MM.1S (cell line): ENCODE measurements around the gene EN1.

ENCODE experiments used
- DNase-seq: peaks from one replicate; pipeline ENCODE4 v3.0.0-alpha.2; 2015
- H2AFZ ChIP-seq: fragments of 300-600 bp; sonication (generic); 2 replicates; pipeline ENCODE4 v1.6.0; 2016; ENCODE audit warnings: antibody characterized with exemption, low read length
- H3F3A ChIP-seq: fragments of 300-600 bp; sonication (generic); 2 replicates; pipeline ENCODE4 v1.6.1; 2016; ENCODE audit warnings: mild to moderate bottlenecking, antibody characterized with exemption, low read length, moderate library complexity, mixed read lengths; ENCODE audit not compliant: insufficient read depth
- H3K27ac ChIP-seq: fragments of 300-600 bp; sonication (generic); 2 replicates; pipeline ENCODE4 v1.5.1; 2016; ENCODE audit warnings: mild to moderate bottlenecking, low read length
- H3K27me3 ChIP-seq: fragments of 300-600 bp; sonication (generic); replicated peaks from 2 replicates; pipeline ENCODE4 v1.6.0; 2016; ENCODE audit warnings: low read length; ENCODE audit not compliant: insufficient read depth
- H3K36me3 ChIP-seq: fragments of 300-600 bp; sonication (generic); replicated peaks from 2 replicates; pipeline ENCODE4 v1.6.1; 2016; ENCODE audit warnings: mild to moderate bottlenecking, low read length, mixed read lengths; ENCODE audit not compliant: insufficient read depth
- H3K4me1 ChIP-seq: fragments of 300-600 bp; sonication (generic); 2 replicates; pipeline ENCODE4 v1.6.1; 2016; ENCODE audit warnings: low read length, mixed read lengths
- H3K4me2 ChIP-seq: fragments of 300-600 bp; sonication (generic); 2 replicates; pipeline ENCODE4 v1.6.0; 2016; ENCODE audit warnings: low read depth, low read length
- H3K4me3 ChIP-seq: fragments of 300-600 bp; sonication (generic); 2 replicates; pipeline ENCODE4 v1.5.1; 2016; ENCODE audit warnings: low read length, mixed read lengths
- H3K79me2 ChIP-seq: fragments of 300-600 bp; sonication (generic); 2 replicates; pipeline ENCODE4 v1.6.1; 2016; ENCODE audit warnings: mixed run types, low read length, mixed read lengths
- H3K9ac ChIP-seq: fragments of 300-600 bp; sonication (generic); 2 replicates; pipeline ENCODE4 v1.6.1; 2016; ENCODE audit warnings: low read length, mixed read lengths
- H3K9me2 ChIP-seq: fragments of 300-600 bp; sonication (generic); replicated peaks from 2 replicates; pipeline ENCODE4 v1.6.1; 2016; ENCODE audit warnings: mild to moderate bottlenecking, low read length, mixed read lengths; ENCODE audit not compliant: insufficient read depth
- H3K9me3 ChIP-seq: fragments of 300-600 bp; sonication (generic); replicated peaks from 2 replicates; pipeline ENCODE4 v1.6.1; 2016; ENCODE audit warnings: mild to moderate bottlenecking, low read length, mixed read lengths; ENCODE audit not compliant: insufficient read depth
- H4K20me1 ChIP-seq: fragments of 300-600 bp; sonication (generic); 2 replicates; pipeline ENCODE4 v1.6.1; 2016; ENCODE audit warnings: mild to moderate bottlenecking, low read length, moderate library complexity, mixed read lengths; ENCODE audit not compliant: insufficient read depth
- EZH2 ChIP-seq: fragments of 300-600 bp; sonication (generic); optimal IDR thresholded peaks from 2 replicates; pipeline ENCODE3; 2017; ENCODE audit warnings: low read depth, mild to moderate bottlenecking, antibody characterized with exemption, low read length, mixed read lengths
- EZH2phosphoT487 ChIP-seq: fragments of 300-600 bp; sonication (generic); IDR thresholded peaks from 2 replicates; pipeline ENCODE4 v1.6.1; 2018; ENCODE audit warnings: antibody characterized with exemption, low read length
- TF ChIP-seq, protein P1 (sequence below): fragments of 300-600 bp; sonication (generic); IDR thresholded peaks from 2 replicates; pipeline ENCODE4 v1.5.1; 2016; ENCODE audit warnings: antibody characterized with exemption, low read length, mixed read lengths

Gene EN1

GRCh38 chr2:118874324-118874723 is 26.9 kb upstream of the EN1 start:
- Histone ChIP-seq H3K9ac (no peak overlapping the region), H3K9me3 (no peaks in the 10 kb centered on the region), H3F3A (no peaks in the 10 kb centered on the region), H3K27me3 (no peaks in the 10 kb centered on the region), H3K9me2 (no peaks in the 10 kb centered on the region), H4K20me1 (no peaks in the 10 kb centered on the region), H3K36me3 (no peaks in the 10 kb centered on the region), H2AFZ (no peak overlapping the region), H3K4me3 (no peak overlapping the region), H3K4me1 (peaks cover 11% of the 10 kb centered on the region), H3K79me2 (no peaks in the 10 kb centered on the region), H3K27ac (no peak overlapping the region), H3K4me2 (no peak overlapping the region)
- no peak for DNase-seq
- no peak for TF ChIP-seq EZH2phosphoT487
- TF ChIP-seq, protein P1, sequence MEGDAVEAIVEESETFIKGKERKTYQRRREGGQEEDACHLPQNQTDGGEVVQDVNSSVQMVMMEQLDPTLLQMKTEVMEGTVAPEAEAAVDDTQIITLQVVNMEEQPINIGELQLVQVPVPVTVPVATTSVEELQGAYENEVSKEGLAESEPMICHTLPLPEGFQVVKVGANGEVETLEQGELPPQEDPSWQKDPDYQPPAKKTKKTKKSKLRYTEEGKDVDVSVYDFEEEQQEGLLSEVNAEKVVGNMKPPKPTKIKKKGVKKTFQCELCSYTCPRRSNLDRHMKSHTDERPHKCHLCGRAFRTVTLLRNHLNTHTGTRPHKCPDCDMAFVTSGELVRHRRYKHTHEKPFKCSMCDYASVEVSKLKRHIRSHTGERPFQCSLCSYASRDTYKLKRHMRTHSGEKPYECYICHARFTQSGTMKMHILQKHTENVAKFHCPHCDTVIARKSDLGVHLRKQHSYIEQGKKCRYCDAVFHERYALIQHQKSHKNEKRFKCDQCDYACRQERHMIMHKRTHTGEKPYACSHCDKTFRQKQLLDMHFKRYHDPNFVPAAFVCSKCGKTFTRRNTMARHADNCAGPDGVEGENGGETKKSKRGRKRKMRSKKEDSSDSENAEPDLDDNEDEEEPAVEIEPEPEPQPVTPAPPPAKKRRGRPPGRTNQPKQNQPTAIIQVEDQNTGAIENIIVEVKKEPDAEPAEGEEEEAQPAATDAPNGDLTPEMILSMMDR: no peak
- TF ChIP-seq EZH2: no peak

GRCh38 chr2:118865106-118865505 is 17.7 kb upstream of the EN1 start:
- Histone ChIP-seq H3K9ac (no peak overlapping the region), H3K9me3 (no peaks in the 10 kb centered on the region), H3K79me2 (no peaks in the 10 kb centered on the region), H3K4me2 (no peak overlapping the region), H3F3A (no peaks in the 10 kb centered on the region), H3K36me3 (no peaks in the 10 kb centered on the region), H3K4me3 (no peak overlapping the region), H3K9me2 (no peaks in the 10 kb centered on the region), H3K27ac (no peak overlapping the region), H4K20me1 (no peaks in the 10 kb centered on the region), H3K4me1 (no peaks in the 10 kb centered on the region), H2AFZ (peak overlapping the region; percentile 33; the same call in 1 of the 2 replicates), H3K27me3 (no peaks in the 10 kb centered on the region)
- TF ChIP-seq EZH2 (no peak), EZH2phosphoT487 (no peak)
- TF ChIP-seq, protein P1: peak; percentile 76
- peak; percentile 64 for DNase-seq

DNA sequence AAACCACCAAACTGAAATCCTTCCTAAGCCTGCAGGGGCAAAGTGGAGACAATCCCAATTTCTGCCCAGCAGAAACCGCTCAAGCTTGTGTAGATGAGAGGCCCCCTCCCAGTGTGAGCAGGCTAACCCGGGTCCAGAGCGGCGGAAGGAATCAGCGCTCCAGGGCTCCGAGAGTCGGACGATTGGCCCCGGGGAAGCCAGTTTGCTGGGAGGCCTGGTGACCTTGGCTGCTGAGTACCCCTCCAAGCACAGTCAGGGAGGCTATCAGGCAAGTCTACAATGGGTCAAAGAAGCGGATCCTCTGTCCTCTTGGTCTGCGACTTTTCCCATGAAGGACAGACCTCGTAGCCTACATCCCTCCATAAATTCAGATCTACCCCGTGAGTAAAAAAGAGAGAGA is 16.8 kb upstream of the EN1 start:
- H3F3A ChIP-seq: no peaks in the 10 kb centered on the region
- no peak for TF ChIP-seq EZH2
- TF ChIP-seq EZH2phosphoT487: no peak
- TF ChIP-seq, protein P1: no peak
- no peak for DNase-seq

More for the DNA sequence above, 16.8 kb upstream of the EN1 start:
- no peak overlapping the region for H3K4me3 ChIP-seq
- no peaks in the 10 kb centered on the region for H3K9me3 ChIP-seq
- H3K27ac ChIP-seq: no peak overlapping the region
- no peaks in the 10 kb centered on the region for H3K9me2 ChIP-seq
- no peaks in the 10 kb centered on the region for H3K79me2 ChIP-seq
- H3K4me2 ChIP-seq: no peak overlapping the region
- no peaks in the 10 kb centered on the region for H3K4me1 ChIP-seq
- H3K9ac ChIP-seq: no peak overlapping the region
- no peaks in the 10 kb centered on the region for H3K36me3 ChIP-seq
- no peaks in the 10 kb centered on the region for H4K20me1 ChIP-seq
- H2AFZ ChIP-seq: no peak overlapping the region
- no peaks in the 10 kb centered on the region for H3K27me3 ChIP-seq
